GM18499 (cell line): ENCODE data around the gene ZNF655.
"Not testable (repeated sequence)": the region's sequence is repeated elsewhere in the genome, so short reads cannot be mapped to it uniquely, and the experiment has no call there.

Experiments used
- ATAC-seq: cut with Tn5 transposase; IDR thresholded peaks from one replicate; pipeline ENCODE4 v1.9.1; 2021; ENCODE audit warnings: moderate number of reproducible peaks; ENCODE audit not compliant: insufficient read depth, unreplicated experiment

Gene ZNF655

GRCh38 chr7:99558306-99559174 is at the start of gene ZNF655:
TSS of gene ZNF655 (plus strand) at chr7:99558642. CDS start at chr7:99560560, 1,918 bp downstream.
- no peak for ATAC-seq

DNA sequence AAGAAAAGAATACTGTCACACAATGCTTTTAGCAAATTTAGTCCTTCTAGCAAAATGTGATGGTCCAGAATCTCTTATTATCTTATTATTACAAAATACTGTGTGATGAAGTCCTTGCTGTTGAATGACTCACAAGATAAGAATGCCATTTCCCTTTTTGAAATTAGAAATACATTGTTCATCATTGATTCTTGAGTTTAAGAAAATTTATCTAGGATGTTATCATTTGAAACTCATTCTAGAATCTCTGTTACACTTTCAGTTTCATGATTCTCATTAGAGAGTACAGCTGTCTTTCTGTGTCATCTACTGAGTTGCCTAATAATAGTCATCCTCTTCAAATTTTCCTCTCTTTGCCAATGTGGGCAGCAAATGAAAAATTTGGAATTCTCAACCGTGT is 44.4 kb upstream of the ZNF655 start:
- no peak for ATAC-seq

- no peak for ATAC-seq
Observed at GRCh38 chr7:99521399-99521798, 37.0 kb upstream of the ZNF655 start.

- ATAC-seq = no peak
Observed at GRCh38 chr7:99525713-99526440, 32.6 kb upstream of the ZNF655 start.

DNA sequence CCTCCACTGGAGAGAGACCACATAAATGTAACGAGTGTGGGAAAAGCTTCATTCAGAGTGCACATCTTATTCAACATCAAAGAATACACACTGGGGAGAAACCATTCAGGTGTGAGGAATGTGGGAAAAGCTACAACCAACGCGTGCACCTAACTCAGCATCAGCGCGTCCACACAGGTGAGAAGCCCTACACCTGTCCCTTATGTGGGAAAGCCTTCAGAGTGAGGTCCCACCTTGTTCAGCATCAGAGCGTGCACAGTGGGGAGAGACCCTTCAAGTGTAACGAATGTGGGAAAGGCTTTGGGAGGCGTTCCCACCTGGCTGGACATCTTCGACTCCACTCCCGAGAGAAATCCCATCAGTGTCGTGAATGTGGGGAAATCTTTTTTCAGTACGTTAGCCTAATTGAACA is 27.1 kb upstream of the ZNF655 start:
- ATAC-seq = no peak

DNA sequence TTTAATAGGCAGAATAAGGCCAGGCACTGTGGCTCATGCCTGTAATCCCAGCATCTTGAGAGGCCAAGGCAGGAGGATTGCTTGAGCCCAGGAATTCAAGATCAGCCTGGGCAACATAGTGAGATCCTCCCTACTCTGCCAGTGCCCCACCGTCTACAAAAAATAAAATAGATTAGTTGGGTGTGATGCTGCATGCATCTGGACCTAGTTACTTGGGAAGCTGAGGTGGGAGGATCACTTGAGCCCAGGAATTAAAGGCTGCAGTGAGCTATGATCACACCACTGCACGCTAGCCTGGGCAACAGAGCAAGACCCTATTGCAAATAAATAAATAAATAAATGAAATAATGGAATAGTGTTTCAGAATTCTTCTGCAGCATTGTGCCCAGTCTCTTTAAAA is 22.8 kb upstream of the ZNF655 start:
- ATAC-seq = no peak

DNA sequence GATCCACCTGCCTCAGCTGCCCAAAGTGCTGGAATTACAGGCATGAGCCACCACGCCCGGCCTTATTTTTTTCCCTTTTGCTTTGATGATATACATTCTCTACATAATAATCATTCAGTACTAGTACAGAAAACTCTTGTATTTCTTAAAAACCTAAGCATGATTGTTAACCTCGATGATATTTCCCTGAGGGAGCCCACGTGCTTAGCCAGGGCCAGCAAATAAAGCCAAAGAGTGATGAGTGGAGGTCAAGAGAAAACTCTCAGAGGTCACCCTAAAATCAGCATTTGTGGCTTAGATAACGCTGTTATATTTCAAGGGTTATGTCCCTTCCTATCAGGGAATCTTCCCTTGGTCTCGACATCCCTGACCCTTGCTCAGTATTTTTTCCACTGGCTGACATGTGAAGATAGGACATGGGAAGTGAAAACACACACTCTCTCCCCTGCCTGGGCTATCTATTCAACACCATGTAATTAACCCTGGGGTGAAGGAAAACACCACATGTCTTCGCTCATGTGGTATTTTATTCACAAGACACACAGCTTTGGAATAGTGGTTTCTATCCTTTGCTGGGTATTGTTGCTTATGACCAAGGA is 19.1 kb upstream of the ZNF655 start:
- no peak for ATAC-seq

DNA sequence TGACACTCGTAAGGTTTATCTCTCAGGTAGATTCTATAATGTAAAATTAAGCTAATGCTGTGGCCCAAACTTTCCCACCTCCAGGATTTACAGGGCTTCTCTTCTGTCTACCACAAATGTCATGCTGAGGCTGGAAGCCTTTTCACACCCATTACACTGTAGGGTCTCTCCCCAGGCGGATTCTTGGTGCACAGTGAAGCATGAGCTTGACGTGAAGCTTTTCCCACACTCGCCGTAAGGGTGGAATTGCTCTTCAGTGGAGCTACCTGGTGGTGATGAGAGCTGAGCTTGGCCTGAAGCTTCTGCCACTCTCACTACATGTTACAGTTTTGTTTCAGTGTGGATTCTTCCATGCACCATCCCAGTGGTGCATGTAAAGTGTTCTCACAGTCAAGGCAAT is 17.9 kb upstream of the ZNF655 start:
- no peak for ATAC-seq

DNA sequence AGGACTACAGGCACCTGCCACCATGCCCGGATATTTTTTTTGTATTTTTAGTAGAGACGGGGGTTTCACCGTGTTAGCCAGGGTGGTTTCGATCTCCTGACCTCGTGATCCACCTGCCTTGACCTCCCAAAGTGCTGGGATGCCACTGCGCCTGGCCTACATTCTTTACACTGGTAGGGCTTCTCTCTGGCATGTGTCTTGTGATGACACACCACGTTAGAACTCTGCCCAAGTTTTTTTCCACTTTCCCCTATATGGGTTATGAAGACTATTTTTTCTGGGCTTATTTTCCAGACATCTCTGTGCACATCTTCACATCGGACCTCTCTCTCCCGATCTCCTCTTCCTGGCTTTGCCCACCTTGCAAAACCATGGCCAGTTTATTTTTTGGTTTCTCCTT is 17.2 kb upstream of the ZNF655 start:
- ATAC-seq = no peak

DNA sequence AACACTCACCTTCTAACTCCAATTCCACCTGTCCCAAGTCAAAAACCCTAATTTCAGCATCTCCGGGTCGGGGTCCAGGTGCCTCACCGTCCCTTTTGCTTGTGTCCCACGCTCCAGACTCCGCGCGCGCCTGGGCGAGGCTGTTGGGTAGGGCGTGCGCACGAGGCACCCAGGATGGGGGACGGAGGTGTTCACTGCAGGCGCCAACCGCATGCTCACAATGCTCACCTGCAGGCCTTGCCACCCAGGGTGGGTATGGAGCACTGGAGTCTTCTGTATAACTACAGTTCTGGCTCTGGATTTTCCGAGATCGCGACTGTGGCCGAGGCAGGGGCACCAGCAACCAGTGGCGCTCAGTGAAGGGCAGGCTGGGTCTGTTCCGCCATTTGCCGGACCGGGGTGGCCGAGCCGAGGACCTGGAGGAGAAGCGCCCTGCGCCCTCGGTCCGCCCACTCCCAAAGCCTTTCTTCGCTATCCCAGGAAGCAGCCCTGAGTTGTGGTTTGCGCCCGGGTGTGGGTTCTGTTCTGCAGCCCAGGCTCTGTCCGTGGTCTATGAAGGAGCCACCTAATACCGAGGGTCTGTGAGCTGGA is 15.3 kb upstream of the ZNF655 start:
- no peak for ATAC-seq

GRCh38 chr7:99543916-99544315 is 14.5 kb upstream of the ZNF655 start:
- no peak for ATAC-seq

DNA sequence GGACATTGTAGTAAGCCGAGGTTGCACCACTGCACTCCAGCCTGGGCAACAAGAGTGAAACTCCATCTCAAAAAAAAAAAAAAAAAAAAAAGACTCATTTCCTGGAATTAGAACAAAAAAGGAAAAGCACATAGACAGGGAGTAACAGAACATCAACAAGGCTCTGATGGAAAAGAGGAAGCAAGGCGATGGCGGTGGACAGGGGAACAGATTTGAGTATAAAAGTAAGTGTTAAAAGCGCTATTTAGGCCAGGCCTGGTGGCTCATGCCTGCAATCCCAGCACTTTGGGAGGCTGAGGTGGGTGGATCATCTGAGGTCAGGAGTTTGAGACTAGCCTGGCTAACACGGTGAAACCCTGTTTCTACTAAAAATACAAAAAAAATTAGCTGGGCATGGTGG is 13.1 kb upstream of the ZNF655 start:
- not testable (repeated sequence) for ATAC-seq

DNA sequence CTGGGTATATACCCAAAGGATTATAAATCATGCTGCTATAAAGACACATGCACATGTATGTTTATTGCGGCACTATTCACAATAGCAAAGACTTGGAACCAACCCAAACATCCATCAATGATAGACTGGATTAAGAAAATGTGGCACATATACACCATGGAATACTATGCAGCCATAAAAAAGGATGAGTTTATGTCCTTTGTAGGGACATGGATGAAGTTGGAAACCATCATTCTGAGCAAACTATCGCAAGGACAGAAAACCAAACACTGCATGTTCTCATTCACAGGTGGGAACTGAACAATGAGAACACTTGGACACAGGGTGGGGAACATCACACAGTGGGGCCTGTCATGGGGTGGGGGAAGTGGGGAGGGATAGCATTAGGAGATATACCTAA is 8.9 kb upstream of the ZNF655 start:
- not testable (repeated sequence) for ATAC-seq

GRCh38 chr7:99551334-99551733 is 7.1 kb upstream of the ZNF655 start:
- no peak for ATAC-seq

DNA sequence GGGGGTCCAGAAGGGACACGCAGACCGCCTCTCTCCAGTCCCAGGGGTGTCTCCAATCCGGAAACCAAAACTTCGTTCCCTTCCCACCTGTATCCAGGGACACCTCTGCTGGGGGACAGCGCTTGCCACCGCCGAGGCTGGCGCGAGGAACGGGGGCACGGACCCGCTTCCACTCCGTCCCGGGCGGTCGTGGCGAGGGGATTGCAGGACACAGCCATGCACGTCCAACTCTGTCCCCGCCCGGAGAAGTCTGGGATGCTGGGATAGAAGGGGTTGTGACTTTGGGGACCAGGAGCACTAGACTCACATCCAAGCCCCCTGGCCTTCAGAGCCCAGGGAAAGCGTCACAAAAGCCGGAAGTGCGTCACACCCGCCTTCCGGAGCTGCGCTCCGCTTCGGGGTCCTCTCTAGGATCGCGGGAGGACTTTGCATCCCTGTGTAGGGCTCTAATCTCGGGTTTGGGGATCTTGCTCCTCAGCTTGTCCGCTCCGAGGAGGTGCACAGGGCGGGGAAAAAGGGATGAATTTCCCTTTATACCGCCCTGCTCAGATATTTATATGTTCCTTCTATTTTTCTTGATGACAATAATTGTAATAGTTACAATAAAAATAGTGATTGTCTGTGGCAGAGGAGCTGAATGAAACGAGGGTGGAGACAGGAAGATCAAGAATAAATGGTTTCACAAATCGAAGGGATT is 6.5 kb upstream of the ZNF655 start, which contains the start of gene FAM200A:
Gene FAM200A, minus strand, starts transcription at position 348 of the 697 bp plus-strand sequence. CDS start 3,707 bp downstream, outside the sequence.
- peak; percentile 72 for ATAC-seq

GRCh38 chr7:99553039-99553438 is 5.4 kb upstream of the ZNF655 start:
- ATAC-seq = no peak

- ATAC-seq = no peak
Observed at GRCh38 chr7:99554939-99555338, 3.5 kb upstream of the ZNF655 start.

DNA sequence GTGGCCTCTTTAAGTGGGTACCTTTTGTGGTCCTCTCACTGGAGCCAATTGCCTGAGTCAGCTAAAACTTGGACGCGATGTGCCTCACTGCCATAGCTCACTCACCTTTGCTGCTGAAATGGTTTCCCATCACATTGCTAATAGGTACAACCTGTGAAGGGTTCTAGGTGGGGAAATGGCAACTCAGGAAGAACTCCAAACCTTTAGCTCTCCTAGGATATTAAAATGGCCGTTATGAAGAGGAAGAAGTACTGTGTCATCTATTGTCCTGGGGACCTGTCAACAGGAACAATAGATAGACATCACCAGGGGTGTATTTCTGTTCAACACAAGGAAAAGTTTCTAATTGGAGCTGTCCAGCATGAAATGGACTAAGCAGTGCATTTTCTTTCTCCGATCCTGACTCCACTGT is 1.2 kb upstream of the ZNF655 start:
- no peak for ATAC-seq

- no peak for ATAC-seq
Observed at GRCh38 chr7:99557940-99558305, 519 bp upstream of the ZNF655 start.
